PC-3 (cell line): ENCODE results near the gene CHST11.

Source experiments
- EZH2 ChIP-seq: fragments of 300-600 bp; sonication (generic); IDR thresholded peaks from one replicate; pipeline ENCODE4 v1.6.1; 2017; ENCODE audit warnings: antibody characterized with exemption, mild to moderate bottlenecking, low read length; ENCODE audit not compliant: unreplicated experiment
- EZH2phosphoT487 ChIP-seq: fragments of 300-600 bp; sonication (generic); IDR thresholded peaks from 2 replicates; pipeline ENCODE4 v1.6.1; 2018; ENCODE audit warnings: mild to moderate bottlenecking, antibody characterized with exemption, low read length, borderline replicate concordance
- TF ChIP-seq, protein P1 (sequence below): fragments of 300-600 bp; sonication (generic); conservative IDR thresholded peaks from 2 replicates; pipeline ENCODE4 v1.5.1; 2017; ENCODE audit warnings: antibody characterized with exemption, low read depth, mild to moderate bottlenecking, low read length

GRCh38 chr12:104701756-104702155 is 245.0 kb downstream of the CHST11 start:
- TF ChIP-seq, protein P1, sequence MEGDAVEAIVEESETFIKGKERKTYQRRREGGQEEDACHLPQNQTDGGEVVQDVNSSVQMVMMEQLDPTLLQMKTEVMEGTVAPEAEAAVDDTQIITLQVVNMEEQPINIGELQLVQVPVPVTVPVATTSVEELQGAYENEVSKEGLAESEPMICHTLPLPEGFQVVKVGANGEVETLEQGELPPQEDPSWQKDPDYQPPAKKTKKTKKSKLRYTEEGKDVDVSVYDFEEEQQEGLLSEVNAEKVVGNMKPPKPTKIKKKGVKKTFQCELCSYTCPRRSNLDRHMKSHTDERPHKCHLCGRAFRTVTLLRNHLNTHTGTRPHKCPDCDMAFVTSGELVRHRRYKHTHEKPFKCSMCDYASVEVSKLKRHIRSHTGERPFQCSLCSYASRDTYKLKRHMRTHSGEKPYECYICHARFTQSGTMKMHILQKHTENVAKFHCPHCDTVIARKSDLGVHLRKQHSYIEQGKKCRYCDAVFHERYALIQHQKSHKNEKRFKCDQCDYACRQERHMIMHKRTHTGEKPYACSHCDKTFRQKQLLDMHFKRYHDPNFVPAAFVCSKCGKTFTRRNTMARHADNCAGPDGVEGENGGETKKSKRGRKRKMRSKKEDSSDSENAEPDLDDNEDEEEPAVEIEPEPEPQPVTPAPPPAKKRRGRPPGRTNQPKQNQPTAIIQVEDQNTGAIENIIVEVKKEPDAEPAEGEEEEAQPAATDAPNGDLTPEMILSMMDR: no peak
- TF ChIP-seq EZH2phosphoT487 (no peak), EZH2 (no peak)
